Endothelial cell of umbilical vein (primary cell): ENCODE data around the gene CCDC6. TPM values are rescaled to one million over a fixed set of nuclear protein-coding genes. Genes with fewer than 3 reads are reported as not detected.

ENCODE experiments used
- BruUV-seq: library from RNA; stranded (reverse); fragments of 400-500 nt; replicated peaks from 2 replicates; lab custom pipeline; 2021; lab: Mats Ljungman, UMichigan
- CTCF ChIA-PET: fragments of 300-600, 350-600 bp; sonication (Branson Sonifier 250); formaldehyde crosslinking; loops from one replicate; lab custom pipeline; 2021; ENCODE audit warnings: antibody characterized with exemption, inconsistent platforms; lab: Charles Lee
- POLR2A ChIA-PET: fragments of 300-600, 350-600 bp; sonication (Branson Sonifier 250); formaldehyde crosslinking; loops from one replicate; lab custom pipeline; 2021; ENCODE audit warnings: antibody characterized with exemption, inconsistent platforms; lab: Charles Lee
- DNase-seq: peaks from one replicate; pipeline ENCODE4 v3.0.0-alpha.2; 2011; ENCODE audit warnings: low read depth, low spot score
- FAIRE-seq: peaks from 2 replicates; lab custom pipeline; 2011; peaks lifted over from hg19 to GRCh38; lab: Jason Lieb, UNC
- H2AFZ ChIP-seq: 2 replicates; pipeline ENCODE4 v1.6.0; 2012; ENCODE audit warnings: low read depth, low read length, control low read depth, inconsistent platforms
- H3K27ac ChIP-seq: 2 replicates; pipeline ENCODE4 v1.5.1; 2011; ENCODE audit warnings: low read depth, mild to moderate bottlenecking, control low read depth, low read length, moderate library complexity; ENCODE audit not compliant: insufficient read depth
- H3K27me3 ChIP-seq, 2 experiments: 2 replicates each; pipeline versions ENCODE4 v1.6.0 to v1.6.1; 2011; ENCODE audit warnings: low read length in 2 of 2, mixed read lengths in 1 of 2; ENCODE audit not compliant: control insufficient read depth in 2 of 2, insufficient read depth in 2 of 2
- H3K36me3 ChIP-seq, 2 experiments: 2 replicates in 1 of 2; 3 replicates in 1 of 2; pipeline ENCODE4 v1.5.1; 2011; ENCODE audit warnings: low read length in 2 of 2, mild to moderate bottlenecking in 1 of 2, moderate library complexity in 1 of 2; ENCODE audit not compliant: control insufficient read depth in 2 of 2, insufficient read depth in 2 of 2; ENCODE audit errors: extremely low read depth in 1 of 2
- H3K4me1 ChIP-seq: 3 replicates; pipeline ENCODE4 v1.5.1; 2011; ENCODE audit warnings: mild to moderate bottlenecking, low read length; ENCODE audit not compliant: control insufficient read depth, insufficient read depth; ENCODE audit errors: extremely low read depth
- H3K4me2 ChIP-seq: 2 replicates; pipeline ENCODE4 v1.6.1; 2011; ENCODE audit warnings: low read length, control low read depth, mixed read lengths; ENCODE audit not compliant: insufficient read depth
- H3K4me3 ChIP-seq, 3 experiments: fragments of 200-600 bp in 1 of 3; sonication (generic), shearing (Covaris generic) in 1 of 3; replicated peaks in 1 of 3; 2 replicates each; pipeline ENCODE4 v1.5.1; 2011 to 2016; ENCODE audit warnings: control low read depth in 3 of 3, low read length in 3 of 3, mild to moderate bottlenecking in 2 of 3, inconsistent platforms in 1 of 3, low read depth in 1 of 3, moderate library complexity in 1 of 3; ENCODE audit not compliant: insufficient read depth in 1 of 3
- H3K79me2 ChIP-seq: 2 replicates; pipeline ENCODE4 v1.6.0; 2012; ENCODE audit warnings: low read length, inconsistent platforms; ENCODE audit not compliant: control insufficient read depth, insufficient read depth
- H3K9ac ChIP-seq: replicated peaks from 2 replicates; pipeline ENCODE3; 2011; ENCODE audit warnings: low read length, control low read depth; ENCODE audit not compliant: insufficient read depth; ENCODE audit errors: extremely low read depth
- H3K9me1 ChIP-seq: replicated peaks from 3 replicates; pipeline ENCODE4 v1.6.0; 2011; ENCODE audit warnings: mild to moderate bottlenecking, low read length; ENCODE audit not compliant: control insufficient read depth, insufficient read depth; ENCODE audit errors: extremely low read depth
- H3K9me3 ChIP-seq: replicated peaks from 2 replicates; pipeline ENCODE4 v1.5.1; 2012; ENCODE audit warnings: low read length, inconsistent platforms; ENCODE audit not compliant: control insufficient read depth, insufficient read depth
- H4K20me1 ChIP-seq: replicated peaks from 2 replicates; pipeline ENCODE3; 2011; ENCODE audit warnings: mild to moderate bottlenecking, low read length; ENCODE audit not compliant: control insufficient read depth, insufficient read depth; ENCODE audit errors: extremely low read depth
- CTCF ChIP-seq, 2 donors: IDR thresholded peaks; 1 replicate in 1 of 2; 2 replicates in 1 of 2; pipeline ENCODE4 v1.5.1; 2011; ENCODE audit warnings: low read length in 2 of 2, mild to moderate bottlenecking in 2 of 2, moderate library complexity in 2 of 2, control low read depth in 1 of 2, inconsistent platforms in 1 of 2, low read depth in 1 of 2; ENCODE audit not compliant: insufficient read depth in 1 of 2; ENCODE audit errors: extremely low read depth in 1 of 2
- EZH2 ChIP-seq: IDR thresholded peaks from 2 replicates; pipeline ENCODE4 v1.6.1; 2012; ENCODE audit warnings: borderline replicate concordance, low read depth, mild to moderate bottlenecking, moderate library complexity, low read length, inconsistent platforms; ENCODE audit not compliant: severe bottlenecking
- FOS ChIP-seq: IDR thresholded peaks from 2 replicates; pipeline ENCODE4 v1.6.1; 2011; ENCODE audit warnings: mild to moderate bottlenecking, low read length, moderate library complexity, borderline replicate concordance; ENCODE audit not compliant: insufficient read depth
- GATA2 ChIP-seq: IDR thresholded peaks from 2 replicates; pipeline ENCODE4 v1.7.0; 2011; ENCODE audit warnings: low read depth, mild to moderate bottlenecking, moderate library complexity, mixed read lengths, low read length; ENCODE audit not compliant: insufficient read length, insufficient read depth
- JUN ChIP-seq: IDR thresholded peaks from 2 replicates; pipeline ENCODE4 v1.6.1; 2011; ENCODE audit warnings: borderline replicate concordance, low read depth; ENCODE audit not compliant: insufficient read length, insufficient read depth
- MAX ChIP-seq: IDR thresholded peaks from 2 replicates; pipeline ENCODE4 v1.6.1; 2011; ENCODE audit not compliant: insufficient read depth, insufficient read length
- POLR2A ChIP-seq: IDR thresholded peaks from 2 replicates; pipeline ENCODE4 v1.6.1; 2012; ENCODE audit warnings: low read depth, mild to moderate bottlenecking, control low read depth, low read length
- POLR2AphosphoS5 ChIP-seq: IDR thresholded peaks from 2 replicates; pipeline ENCODE4 v1.6.1; 2012; ENCODE audit warnings: low read depth, mild to moderate bottlenecking, control low read depth, low read length, moderate library complexity; ENCODE audit not compliant: insufficient read depth
- dilution Hi-C: fragments of 300-500 bp; cut with MboI; formaldehyde crosslinking; loops from one replicate; pipeline ENCODE4 v1.15.0; 2019; ENCODE audit warnings: low sequenced_read_pairs; ENCODE audit not compliant: extremely low pct_ligation_motif_present
- intact Hi-C: fragments of 100-400 bp; cut with micrococcal nuclease; formaldehyde crosslinking; loops from one replicate; pipeline ENCODE4 v1.10.0; 2022
- polyA plus RNA-seq, 4 experiments: library from polyadenylated mRNA; depleted of rRNA in 3 of 4; stranded (reverse) in 3 of 4; unstranded in 1 of 4; fragments of >200 nt; gene quantifications; 2 replicates each; pipeline versions ENCODE4 v1.2.1 to v1.2.3, GENCODE V29; 2011 to 2012; ENCODE audit warnings: missing spikeins in 1 of 4
- total RNA-seq: library from RNA; stranded (reverse); gene quantifications from 2 replicates; pipeline ENCODE4 v1.2.3, GENCODE V29; 2021

Gene CCDC6
- total and polyA plus RNA-seq, 2 donors (not counting 3 experiments of a cell fraction or from before 2014, with no cell fraction given): 16.8 to 36.8 TPM

- CTCF ChIA-PET: interaction anchor here (1.8 kb wide), 1 partner anchor 17 kb away, joined by 9 read pairs; no protein-coding TSS in a partner anchor
- Histone ChIP-seq H3K9me1 (no peaks in the 10 kb centered on the region), H3K79me2 (no peaks in the 10 kb centered on the region), H3K4me2 (no peak overlapping the region), H3K27ac (no peak overlapping the region), H3K27me3 (no peaks in the 10 kb centered on the region), H3K9me3 (no peaks in the 10 kb centered on the region), H3K36me3 (no peaks in the 10 kb centered on the region), H4K20me1 (no peaks in the 10 kb centered on the region), H3K4me1 (peaks cover 6% of the 10 kb centered on the region), H2AFZ (no peak overlapping the region), H3K4me3 (no peak overlapping the region), H3K9ac (no peak overlapping the region)
- no peak for FAIRE-seq
- POLR2A ChIA-PET: no interaction called here
- BruUV-seq: no TSS peak
- intact Hi-C loops (no loop called here), dilution Hi-C loops (no loop called here)
- no peak for DNase-seq
- no peak for TF ChIP-seq POLR2A
- no peak for TF ChIP-seq EZH2
- no peak for TF ChIP-seq FOS
Measured at GRCh38 chr10:59847888-59848287, 58.5 kb downstream of the CCDC6 start.

GRCh38 chr10:59847326-59847725 is 59.0 kb downstream of the CCDC6 start:
- no peak overlapping the region for H3K9ac ChIP-seq
- ChIA-PET CTCF (interaction anchor here (1.8 kb wide), 1 partner anchor 17 kb away, joined by 9 read pairs; no protein-coding TSS in a partner anchor), POLR2A (no interaction called here)
- H3K27ac ChIP-seq: no peak overlapping the region
- BruUV-seq: no TSS peak
- no peaks in the 10 kb centered on the region for H3K9me3 ChIP-seq
- H4K20me1 ChIP-seq: no peaks in the 10 kb centered on the region
- H3K4me1 ChIP-seq: peaks cover 2% of the 10 kb centered on the region
- DNase-seq: no peak
- H3K79me2 ChIP-seq: no peaks in the 10 kb centered on the region
- no peaks in the 10 kb centered on the region for H3K27me3 ChIP-seq
- no peak overlapping the region for H2AFZ ChIP-seq
- H3K9me1 ChIP-seq: no peaks in the 10 kb centered on the region
- no peaks in the 10 kb centered on the region for H3K36me3 ChIP-seq
- no peak for TF ChIP-seq GATA2
- TF ChIP-seq JUN: no peak
- TF ChIP-seq POLR2A: no peak
- no peak for TF ChIP-seq CTCF (IDR thresholded peaks at IDR 0.05; ENCODE audit: extremely low read depth in 1 of 2, insufficient read depth in 1 of 2, low read depth in 1 of 2, low read length in 2 of 2)
- no peak for TF ChIP-seq MAX
- TF ChIP-seq EZH2: no peak
- no peak for TF ChIP-seq POLR2AphosphoS5
- dilution Hi-C loops: no loop called here
- H3K4me2 ChIP-seq: no peak overlapping the region
- FAIRE-seq: no peak
- intact Hi-C loops: no loop called here
- H3K4me3 ChIP-seq: no peak overlapping the region
